ENCODE measurements around the gene EXOC4.
"Not testable (repeated sequence)": the region's sequence is repeated elsewhere in the genome, so short reads cannot be mapped to it uniquely, and the experiment has no call there.

Gene EXOC4

DNA sequence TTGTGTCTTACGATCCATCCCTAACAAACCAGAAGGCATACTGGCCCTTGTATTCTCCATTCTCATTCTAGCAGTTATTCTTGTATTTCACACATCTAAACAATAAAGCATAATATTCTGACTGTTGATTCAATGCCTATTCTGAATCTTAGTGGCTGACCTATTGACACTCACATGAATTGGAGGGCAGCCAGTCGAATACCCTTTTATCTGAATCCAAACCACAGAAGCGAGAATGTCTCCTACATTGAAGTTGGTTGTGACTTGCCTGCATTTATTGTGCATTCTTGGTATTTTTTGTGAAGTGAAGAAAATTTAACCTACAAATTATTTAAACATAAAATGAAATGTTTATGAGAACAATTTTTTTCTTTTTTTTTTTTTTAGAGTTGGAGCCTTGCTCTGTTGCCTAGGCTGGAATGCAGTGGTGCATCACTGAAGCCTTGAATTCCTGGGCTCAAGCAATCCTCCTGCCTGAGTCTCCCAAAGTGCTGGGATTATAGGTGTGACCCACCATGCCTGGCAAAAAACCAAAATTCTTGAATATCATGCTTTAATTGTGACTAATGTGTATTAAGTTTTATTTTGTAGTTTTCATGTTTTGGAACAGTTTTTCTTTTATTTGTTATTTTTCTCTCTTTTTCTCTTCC lies 22.7 kb downstream of the EXOC4 start:
- Histone ChIP-seq H3K4me1 (ENCODE audit: insufficient read depth, low read length) (no peaks in the 10 kb centered on the region), H3K27me3 (ENCODE audit: insufficient read depth, low read length) (no peaks in the 10 kb centered on the region), H3K9me3 (ENCODE audit: insufficient read depth, low read depth, low read length) (no peaks in the 10 kb centered on the region), H3K36me3 (ENCODE audit: insufficient read depth, low read length) (peaks cover 31% of the 10 kb centered on the region), H3K9ac (ENCODE audit: low read depth, low read length) (no peak overlapping the region), H3K4me3 (ENCODE audit: low read length) (no peak overlapping the region), H3K27ac (ENCODE audit: low read depth, low read length) (no peak overlapping the region)
- 98% methylated on average over 2 of the region's 3 CpGs for WGBS

DNA sequence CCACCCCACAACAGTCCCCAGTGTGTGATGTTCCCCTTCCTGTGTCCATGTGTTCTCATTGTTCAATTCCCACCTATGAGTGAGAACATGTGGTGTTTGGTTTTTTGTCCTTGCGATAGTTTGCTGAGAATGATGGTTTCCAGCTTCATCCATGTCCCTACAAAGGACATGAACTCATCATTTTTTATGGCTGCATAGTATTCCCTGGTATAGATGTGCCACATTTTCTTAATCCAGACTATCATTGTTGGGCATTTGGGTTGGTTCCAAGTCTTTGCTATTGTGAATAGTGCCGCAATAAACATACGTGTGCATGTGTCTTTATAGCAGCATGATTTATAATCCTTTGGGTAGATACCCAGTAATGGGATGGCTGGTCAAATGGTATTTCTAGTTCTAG lies 26.1 kb downstream of the EXOC4 start:
- 96% methylated on average over 2 of the region's 3 CpGs for WGBS
- H3K4me1 ChIP-seq (ENCODE audit: insufficient read depth, low read length); H3K4me3 ChIP-seq (ENCODE audit: low read length); H3K9me3 ChIP-seq (ENCODE audit: insufficient read depth, low read depth, low read length); H3K27me3 ChIP-seq (ENCODE audit: insufficient read depth, low read length); H3K27ac ChIP-seq (ENCODE audit: low read depth, low read length); H3K9ac ChIP-seq (ENCODE audit: low read depth, low read length): not testable (repeated sequence)
- peaks cover 39% of the 10 kb centered on the region for H3K36me3 ChIP-seq (ENCODE audit: insufficient read depth, low read length)

DNA sequence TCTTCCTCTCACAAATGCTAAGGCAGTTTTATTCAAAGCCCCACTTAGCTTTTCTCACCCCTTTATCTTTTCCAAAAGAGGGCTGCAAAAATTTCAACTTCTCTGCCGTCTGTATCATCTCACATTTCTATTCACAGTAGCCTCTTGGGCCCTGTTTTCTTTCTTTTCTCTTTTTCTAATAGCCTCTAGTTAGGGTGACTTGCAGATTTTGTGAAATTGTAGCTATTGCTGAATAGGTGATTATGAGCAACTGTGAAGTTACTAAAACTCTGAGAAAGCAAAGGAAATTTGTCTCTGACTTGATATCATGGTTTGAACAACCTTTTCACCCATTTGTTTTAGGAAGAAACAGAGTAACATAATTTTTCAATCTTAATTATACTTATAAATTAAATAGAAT lies 29.2 kb downstream of the EXOC4 start:
- no peaks in the 10 kb centered on the region for H3K4me1 ChIP-seq (ENCODE audit: insufficient read depth, low read length)
- H3K4me3 ChIP-seq (ENCODE audit: low read length) = no peak overlapping the region
- 87% methylated on average over 1 of the region's 1 CpG for WGBS
- no peaks in the 10 kb centered on the region for H3K9me3 ChIP-seq (ENCODE audit: insufficient read depth, low read depth, low read length)
- no peak overlapping the region for H3K9ac ChIP-seq (ENCODE audit: low read depth, low read length)
- no peak overlapping the region for H3K27ac ChIP-seq (ENCODE audit: low read depth, low read length)
- peaks cover 22% of the 10 kb centered on the region for H3K36me3 ChIP-seq (ENCODE audit: insufficient read depth, low read length)
- no peaks in the 10 kb centered on the region for H3K27me3 ChIP-seq (ENCODE audit: insufficient read depth, low read length)

DNA sequence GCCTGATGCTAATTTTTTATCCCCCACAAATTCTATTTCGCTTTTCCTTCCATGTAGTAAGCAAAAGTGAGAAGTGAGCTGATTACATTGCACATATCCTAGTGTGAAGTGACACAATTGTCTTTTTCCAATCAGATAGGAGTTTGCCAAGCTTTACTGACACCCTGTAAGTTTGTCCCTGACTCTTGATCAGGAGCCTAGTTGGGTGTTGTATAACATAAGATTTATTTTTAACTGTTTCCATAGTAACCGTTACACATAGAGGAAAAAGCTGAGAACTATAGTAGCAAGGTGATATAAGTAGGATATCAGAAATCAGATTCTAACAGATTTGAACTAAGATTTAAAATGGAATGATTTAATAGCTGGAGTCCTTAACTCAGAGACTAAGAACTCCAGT lies 31.2 kb downstream of the EXOC4 start:
- WGBS = 100% methylated on average over 2 of the region's 2 CpGs
- Histone ChIP-seq H3K36me3 (ENCODE audit: insufficient read depth, low read length) (peaks cover 20% of the 10 kb centered on the region), H3K27me3 (ENCODE audit: insufficient read depth, low read length) (no peaks in the 10 kb centered on the region), H3K27ac (ENCODE audit: low read depth, low read length) (no peak overlapping the region), H3K4me1 (ENCODE audit: insufficient read depth, low read length) (no peaks in the 10 kb centered on the region), H3K9ac (ENCODE audit: low read depth, low read length) (no peak overlapping the region), H3K9me3 (ENCODE audit: insufficient read depth, low read depth, low read length) (no peaks in the 10 kb centered on the region), H3K4me3 (ENCODE audit: low read length) (no peak overlapping the region)

DNA sequence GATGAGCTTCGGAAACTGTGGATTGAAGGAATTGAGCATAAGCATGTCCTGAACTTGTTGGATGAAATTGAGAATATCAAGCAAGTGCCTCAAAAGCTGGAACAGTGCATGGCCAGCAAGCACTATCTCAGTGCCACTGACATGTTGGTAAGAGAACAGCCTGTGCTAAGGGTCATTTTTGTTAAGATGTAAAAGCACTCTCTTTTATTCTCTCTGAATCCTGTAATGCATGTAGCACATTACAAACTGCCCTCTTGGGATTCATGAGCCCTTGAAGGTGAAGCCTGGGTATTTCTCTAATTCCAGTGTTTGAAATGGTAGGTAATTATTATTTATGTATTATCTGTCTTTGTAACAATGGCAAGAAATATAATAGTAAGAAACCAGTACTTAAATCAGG lies 36.1 kb downstream of the EXOC4 start:
- Histone ChIP-seq H3K9ac (ENCODE audit: low read depth, low read length) (no peak overlapping the region), H3K27ac (ENCODE audit: low read depth, low read length) (no peak overlapping the region), H3K4me3 (ENCODE audit: low read length) (no peak overlapping the region), H3K4me1 (ENCODE audit: insufficient read depth, low read length) (peaks cover 10% of the 10 kb centered on the region; the same call in 1 of the 2 replicates), H3K36me3 (ENCODE audit: insufficient read depth, low read length) (peaks cover 24% of the 10 kb centered on the region), H3K9me3 (ENCODE audit: insufficient read depth, low read depth, low read length) (no peaks in the 10 kb centered on the region), H3K27me3 (ENCODE audit: insufficient read depth, low read length) (no peaks in the 10 kb centered on the region)
- WGBS = 94% methylated on average over 1 of the region's 1 CpG

DNA sequence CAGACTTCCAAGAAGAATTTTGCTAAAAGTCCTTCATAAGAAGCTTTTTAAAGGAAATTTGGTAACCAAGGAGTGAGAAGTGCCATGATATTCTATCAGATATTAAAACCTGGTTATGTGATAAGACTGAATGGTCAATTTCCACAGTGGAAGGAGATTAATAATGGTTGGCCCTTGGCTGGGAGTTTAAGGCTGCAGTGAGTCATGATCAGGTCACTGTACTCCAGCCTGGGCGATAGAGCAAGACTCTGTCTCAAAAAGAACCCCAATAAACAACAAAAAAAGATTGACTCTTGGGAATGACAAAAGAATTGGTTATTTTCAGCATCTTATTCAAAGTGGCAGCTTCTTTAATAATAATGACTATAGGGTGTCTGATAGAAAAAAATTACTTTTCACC lies 37.2 kb downstream of the EXOC4 start:
- no CpG with 5 or more reads among the region's 1 CpG for WGBS
- Histone ChIP-seq H3K27me3 (ENCODE audit: insufficient read depth, low read length) (no peaks in the 10 kb centered on the region), H3K36me3 (ENCODE audit: insufficient read depth, low read length) (peaks cover 24% of the 10 kb centered on the region), H3K9ac (ENCODE audit: low read depth, low read length) (no peak overlapping the region), H3K27ac (ENCODE audit: low read depth, low read length) (no peak overlapping the region), H3K4me1 (ENCODE audit: insufficient read depth, low read length) (peaks cover 10% of the 10 kb centered on the region; the same call in 1 of the 2 replicates), H3K4me3 (ENCODE audit: low read length) (no peak overlapping the region), H3K9me3 (ENCODE audit: insufficient read depth, low read depth, low read length) (no peaks in the 10 kb centered on the region)

DNA sequence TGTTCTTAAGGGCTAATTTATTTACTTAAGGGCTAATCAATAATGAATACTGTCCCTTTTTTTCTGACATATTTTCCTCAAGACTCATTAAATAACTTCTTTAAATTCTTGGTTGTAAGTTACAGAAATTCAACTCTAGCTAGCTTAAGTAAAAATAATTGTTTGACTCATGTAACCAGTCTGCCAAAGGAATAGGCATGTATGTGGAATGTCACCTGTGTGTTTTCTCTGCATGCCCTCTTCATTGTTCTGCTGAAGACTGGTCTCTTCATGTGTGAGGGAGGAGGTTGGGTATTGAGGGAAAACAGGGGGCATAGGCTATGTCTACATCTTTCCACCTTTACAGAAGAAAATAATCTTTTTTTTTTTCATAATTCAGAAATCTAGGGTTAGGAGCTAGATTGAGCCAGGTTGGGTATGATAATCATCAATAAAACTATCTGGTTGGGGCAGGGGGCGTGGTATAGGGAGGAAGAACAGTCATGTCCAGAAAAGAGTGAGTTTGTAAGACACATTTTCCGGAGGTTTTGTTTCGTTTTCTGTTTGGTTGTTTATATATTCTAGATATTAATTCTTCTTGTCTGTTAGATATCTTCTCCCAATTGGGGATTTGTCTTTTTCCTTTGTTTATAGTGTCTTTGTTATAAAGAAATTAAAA lies 37.9 kb downstream of the EXOC4 start:
- Histone ChIP-seq H3K9ac (ENCODE audit: low read depth, low read length) (no peak overlapping the region), H3K36me3 (ENCODE audit: insufficient read depth, low read length) (peaks cover 24% of the 10 kb centered on the region), H3K4me1 (ENCODE audit: insufficient read depth, low read length) (peaks cover 10% of the 10 kb centered on the region; the same call in 1 of the 2 replicates), H3K4me3 (ENCODE audit: low read length) (no peak overlapping the region), H3K27ac (ENCODE audit: low read depth, low read length) (no peak overlapping the region), H3K9me3 (ENCODE audit: insufficient read depth, low read depth, low read length) (no peaks in the 10 kb centered on the region), H3K27me3 (ENCODE audit: insufficient read depth, low read length) (no peaks in the 10 kb centered on the region)
- WGBS = 91% methylated on average over 2 of the region's 3 CpGs

DNA sequence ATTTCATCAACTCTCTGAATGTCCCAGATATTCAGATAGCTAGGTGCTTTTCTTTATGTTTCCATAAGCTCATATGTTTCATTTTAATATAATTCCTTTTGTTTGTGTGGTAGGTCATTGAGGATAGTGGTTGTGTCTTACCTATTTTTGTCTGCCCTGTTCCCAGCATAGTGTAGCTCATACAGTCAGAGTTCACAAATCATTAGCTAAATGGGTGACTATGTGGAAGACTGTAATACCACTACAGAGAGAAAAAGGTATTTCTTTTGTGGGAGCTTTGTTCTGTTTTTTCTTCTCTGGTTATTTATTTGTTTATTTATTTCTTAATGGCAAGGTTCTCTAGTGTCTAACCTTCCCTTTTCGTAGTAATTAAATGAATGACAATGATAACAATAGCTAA lies 39.8 kb downstream of the EXOC4 start:
- Histone ChIP-seq H3K27ac (ENCODE audit: low read depth, low read length) (no peak overlapping the region), H3K36me3 (ENCODE audit: insufficient read depth, low read length) (peaks cover 24% of the 10 kb centered on the region), H3K27me3 (ENCODE audit: insufficient read depth, low read length) (no peaks in the 10 kb centered on the region), H3K4me1 (ENCODE audit: insufficient read depth, low read length) (peaks cover 10% of the 10 kb centered on the region; the same call in 1 of the 2 replicates), H3K9ac (ENCODE audit: low read depth, low read length) (no peak overlapping the region), H3K9me3 (ENCODE audit: insufficient read depth, low read depth, low read length) (no peaks in the 10 kb centered on the region), H3K4me3 (ENCODE audit: low read length) (no peak overlapping the region)
- no CpG with 5 or more reads among the region's 1 CpG for WGBS

DNA sequence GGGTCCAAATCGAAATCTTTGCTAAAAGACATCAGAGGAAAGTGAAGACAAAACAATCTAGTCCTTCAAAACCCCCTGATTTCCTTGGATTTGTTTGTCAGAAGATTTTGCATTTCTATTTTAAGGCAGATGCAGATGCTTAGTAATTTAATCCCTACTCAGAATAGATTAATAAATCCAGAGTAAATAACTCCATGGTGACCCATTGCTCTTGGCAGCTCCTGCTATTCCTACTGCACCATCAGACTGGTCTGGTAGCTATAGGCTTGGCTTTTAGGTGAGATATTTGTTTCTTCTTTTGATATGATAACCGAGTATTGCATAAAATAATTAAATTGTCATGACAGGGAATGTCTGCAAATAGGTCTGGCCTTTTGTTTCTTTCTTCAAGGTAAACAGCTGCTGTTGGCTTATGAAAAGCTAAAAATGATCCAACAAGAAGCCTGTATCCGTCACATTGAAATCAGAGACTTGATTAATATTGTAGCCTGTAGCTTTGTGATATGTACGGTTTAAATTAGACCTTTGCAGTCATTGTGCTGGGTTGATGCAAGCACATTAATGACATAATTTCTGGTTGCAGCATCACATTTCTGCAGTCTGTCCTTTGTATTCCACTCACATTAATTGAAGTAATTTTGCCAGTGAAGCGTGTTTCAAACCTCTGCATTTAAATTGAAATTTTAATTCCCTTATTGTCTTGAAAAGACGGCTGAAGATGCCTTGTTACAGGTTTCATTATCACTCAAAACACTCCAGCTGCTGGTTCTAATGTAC lies 40.7 kb downstream of the EXOC4 start:
- Histone ChIP-seq H3K36me3 (ENCODE audit: insufficient read depth, low read length) (peaks cover 24% of the 10 kb centered on the region), H3K9ac (ENCODE audit: low read depth, low read length) (no peak overlapping the region), H3K4me3 (ENCODE audit: low read length) (no peak overlapping the region), H3K27me3 (ENCODE audit: insufficient read depth, low read length) (no peaks in the 10 kb centered on the region), H3K27ac (ENCODE audit: low read depth, low read length) (no peak overlapping the region), H3K4me1 (ENCODE audit: insufficient read depth, low read length) (peaks cover 10% of the 10 kb centered on the region; the same call in 1 of the 2 replicates), H3K9me3 (ENCODE audit: insufficient read depth, low read depth, low read length) (no peaks in the 10 kb centered on the region)
- WGBS = 92% methylated on average over 6 of the region's 6 CpGs

DNA sequence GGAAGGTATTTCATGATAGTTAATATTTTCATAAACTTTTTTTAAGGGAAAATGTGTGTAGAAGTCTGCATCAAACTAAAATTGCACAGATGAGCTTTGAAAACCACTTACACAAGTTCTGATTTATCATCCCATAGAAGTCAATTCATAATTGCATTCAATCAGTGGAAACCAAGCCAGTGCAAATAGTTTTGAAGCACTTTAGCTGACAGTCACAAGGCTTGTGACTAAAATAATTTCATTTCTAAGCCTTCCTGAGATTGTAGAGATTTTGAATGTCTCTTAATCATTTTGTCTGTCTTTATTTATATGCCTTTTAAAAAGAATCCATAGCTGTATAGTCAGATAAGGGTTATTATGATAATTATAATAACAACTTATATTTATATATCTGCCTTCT lies 41.4 kb downstream of the EXOC4 start:
- Histone ChIP-seq H3K4me1 (ENCODE audit: insufficient read depth, low read length) (peaks cover 10% of the 10 kb centered on the region; the same call in 1 of the 2 replicates), H3K4me3 (ENCODE audit: low read length) (no peak overlapping the region), H3K27me3 (ENCODE audit: insufficient read depth, low read length) (no peaks in the 10 kb centered on the region), H3K27ac (ENCODE audit: low read depth, low read length) (no peak overlapping the region), H3K9me3 (ENCODE audit: insufficient read depth, low read depth, low read length) (no peaks in the 10 kb centered on the region), H3K9ac (ENCODE audit: low read depth, low read length) (no peak overlapping the region), H3K36me3 (ENCODE audit: insufficient read depth, low read length) (peaks cover 18% of the 10 kb centered on the region)

DNA sequence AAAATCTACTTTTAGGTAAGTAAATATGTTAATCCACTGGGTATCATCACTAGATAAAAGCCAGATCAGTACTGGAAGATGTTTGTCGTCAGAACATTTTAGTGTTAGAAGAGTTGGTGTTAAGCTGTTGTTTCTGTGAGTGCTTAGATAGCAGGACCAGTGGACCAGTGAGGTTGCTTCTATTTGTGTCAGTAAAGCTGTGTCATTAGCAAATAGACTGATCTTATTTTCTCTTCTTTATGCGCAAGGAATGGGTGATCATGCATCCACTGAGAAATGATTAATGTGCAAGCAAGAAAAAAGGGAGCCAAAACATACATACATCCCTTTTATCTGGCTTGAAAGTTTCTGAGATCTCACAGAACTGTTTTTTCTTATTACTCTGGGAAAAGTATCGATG lies 42.6 kb downstream of the EXOC4 start:
- 89% methylated on average over 3 of the region's 3 CpGs for WGBS

More for the DNA sequence above, 42.6 kb downstream of the EXOC4 start:
- Histone ChIP-seq H3K27me3 (ENCODE audit: insufficient read depth, low read length) (no peaks in the 10 kb centered on the region), H3K4me3 (ENCODE audit: low read length) (no peak overlapping the region), H3K9ac (ENCODE audit: low read depth, low read length) (no peak overlapping the region), H3K36me3 (ENCODE audit: insufficient read depth, low read length) (peaks cover 6% of the 10 kb centered on the region), H3K4me1 (ENCODE audit: insufficient read depth, low read length) (peaks cover 10% of the 10 kb centered on the region; the same call in 1 of the 2 replicates), H3K27ac (ENCODE audit: low read depth, low read length) (no peak overlapping the region), H3K9me3 (ENCODE audit: insufficient read depth, low read depth, low read length) (no peaks in the 10 kb centered on the region)
